Ovary (tissue), 3 donors: Measurements from ENCODE around the gene OTP.

Experiments used
- CTCF ChIP-seq, 3 donors: fragments of 450-650 bp in 2 of 3; fragments of 200-600 bp in 1 of 3; IDR thresholded peaks; one replicate each; pipeline versions ENCODE4 v1.5.1 to v1.8.0; 2016 to 2022; ENCODE audit warnings: antibody characterized with exemption in 3 of 3, mild to moderate bottlenecking in 1 of 3
- EP300 ChIP-seq: sonication (generic); formaldehyde crosslinking; IDR thresholded peaks from one replicate; pipeline ENCODE4 v1.6.1; 2017; ENCODE audit warnings: antibody characterized with exemption
- POLR2A ChIP-seq: fragments of 450-650 bp; IDR thresholded peaks from one replicate; pipeline ENCODE4 v1.6.1; 2017; ENCODE audit warnings: antibody characterized with exemption, mild to moderate bottlenecking, moderate library complexity
- donor health status: DM: no; HTN: no; CAD: no.

- no peak for TF ChIP-seq CTCF (IDR thresholded peaks at IDR 0.05)
- no peak for TF ChIP-seq POLR2A
- no peak for TF ChIP-seq EP300
Observed at GRCh38 chr5:77638763-77639671, 504 bp upstream of the OTP start.
